GM13977 (cell line): Measurements from ENCODE around the gene DCLK1.

ENCODE experiments used
- DNase-seq: peaks from one replicate; pipeline ENCODE4 v3.0.0; 2012; ENCODE audit warnings: low spot score
- in situ Hi-C: fragments of 300-500 bp; cut with MboI; formaldehyde crosslinking; loops from one replicate; pipeline ENCODE4 v1.12.0; 2022; ENCODE audit warnings: low sequenced_read_pairs, low pct_unique_long_range_greater_than_20kb, mixed read lengths, inconsistent platforms; ENCODE audit not compliant: unreplicated experiment
- TF ChIP-seq, protein P1 (sequence below): IDR thresholded peaks from 2 replicates; pipeline ENCODE4 v1.5.1; 2012; ENCODE audit warnings: mild to moderate bottlenecking, control low read depth; ENCODE audit not compliant: insufficient read depth; ENCODE audit errors: extremely low read depth, missing control alignments

The DCLK1 gene

DNA sequence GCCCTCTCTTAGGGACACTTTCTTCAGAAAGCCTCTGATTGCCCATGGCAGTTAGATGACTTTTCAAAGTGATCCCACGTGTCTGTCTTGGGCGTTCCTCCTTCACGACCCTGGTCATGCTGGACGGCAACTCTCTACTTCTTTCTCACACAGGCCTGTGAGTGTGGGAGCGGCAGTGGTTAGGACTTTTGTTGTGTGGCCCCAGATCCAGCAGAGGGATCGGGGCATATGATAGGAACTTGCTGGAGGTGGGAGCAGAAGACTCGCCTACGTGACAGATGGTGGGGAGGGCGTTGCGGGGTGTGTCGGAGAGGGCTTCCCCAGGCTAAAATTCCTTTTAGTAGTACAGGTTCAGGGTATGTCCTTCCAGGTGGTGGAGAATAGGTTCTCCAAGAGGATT is 365.2 kb downstream of the DCLK1 start:
- TF ChIP-seq, protein P1, sequence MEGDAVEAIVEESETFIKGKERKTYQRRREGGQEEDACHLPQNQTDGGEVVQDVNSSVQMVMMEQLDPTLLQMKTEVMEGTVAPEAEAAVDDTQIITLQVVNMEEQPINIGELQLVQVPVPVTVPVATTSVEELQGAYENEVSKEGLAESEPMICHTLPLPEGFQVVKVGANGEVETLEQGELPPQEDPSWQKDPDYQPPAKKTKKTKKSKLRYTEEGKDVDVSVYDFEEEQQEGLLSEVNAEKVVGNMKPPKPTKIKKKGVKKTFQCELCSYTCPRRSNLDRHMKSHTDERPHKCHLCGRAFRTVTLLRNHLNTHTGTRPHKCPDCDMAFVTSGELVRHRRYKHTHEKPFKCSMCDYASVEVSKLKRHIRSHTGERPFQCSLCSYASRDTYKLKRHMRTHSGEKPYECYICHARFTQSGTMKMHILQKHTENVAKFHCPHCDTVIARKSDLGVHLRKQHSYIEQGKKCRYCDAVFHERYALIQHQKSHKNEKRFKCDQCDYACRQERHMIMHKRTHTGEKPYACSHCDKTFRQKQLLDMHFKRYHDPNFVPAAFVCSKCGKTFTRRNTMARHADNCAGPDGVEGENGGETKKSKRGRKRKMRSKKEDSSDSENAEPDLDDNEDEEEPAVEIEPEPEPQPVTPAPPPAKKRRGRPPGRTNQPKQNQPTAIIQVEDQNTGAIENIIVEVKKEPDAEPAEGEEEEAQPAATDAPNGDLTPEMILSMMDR = no peak
- in situ Hi-C loops = no loop called here
- no peak for DNase-seq

DNA sequence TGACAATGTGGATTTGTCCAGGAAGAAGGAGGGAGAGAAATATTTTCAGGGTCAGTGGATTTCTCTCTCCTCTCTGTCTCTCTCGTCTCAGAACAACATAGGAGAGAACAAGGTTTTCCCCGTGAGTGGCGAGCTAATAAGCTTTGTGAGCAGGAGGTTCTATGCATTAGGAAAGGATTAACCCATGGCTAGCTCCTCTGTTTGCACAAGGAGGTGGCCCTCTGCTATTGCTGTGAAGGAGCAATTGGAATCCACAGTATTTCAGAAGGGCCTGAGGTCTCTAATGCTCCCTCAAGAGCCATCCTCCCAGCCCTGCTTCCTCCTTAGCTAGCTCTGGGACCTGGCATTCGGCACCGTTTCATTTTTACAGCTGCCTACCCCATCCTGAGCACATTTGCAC is 365.8 kb downstream of the DCLK1 start:
- TF ChIP-seq, protein P1 = no peak
- DNase-seq = no peak
- in situ Hi-C loops = no loop called here

DNA sequence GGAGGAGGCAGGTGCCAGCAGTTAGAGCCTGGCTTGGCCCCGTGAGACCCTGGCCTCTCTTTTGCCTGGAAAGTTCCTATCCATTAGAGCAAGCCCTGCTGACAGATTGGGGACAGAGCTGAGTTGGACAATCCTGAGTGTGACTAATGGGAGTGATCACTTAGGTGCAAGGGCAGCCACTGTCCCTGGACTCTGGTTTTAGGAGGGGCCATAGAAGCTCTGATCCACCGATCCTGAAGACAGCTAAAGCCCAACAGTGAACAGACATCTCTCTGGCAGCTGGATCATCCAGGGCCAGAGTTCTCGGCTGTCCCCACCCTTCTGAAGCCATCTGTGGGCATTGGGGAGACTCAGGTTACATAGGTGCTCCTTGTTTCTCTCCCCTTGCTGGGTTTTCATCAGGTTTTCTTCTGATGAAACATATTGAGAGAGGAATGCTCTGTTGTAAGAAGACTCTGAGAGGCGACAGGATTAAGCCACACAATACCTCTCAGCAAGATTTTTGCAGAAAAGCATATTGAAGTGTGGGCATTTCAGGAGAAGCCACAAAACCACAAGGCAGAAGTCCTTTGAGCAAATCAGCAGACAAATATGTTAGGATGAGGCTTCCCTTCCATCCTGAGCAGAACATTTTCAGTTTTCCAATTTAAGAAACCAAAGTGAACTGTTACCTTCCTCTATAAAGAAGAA is 366.7 kb downstream of the DCLK1 start:
- in situ Hi-C loops = no loop called here
- TF ChIP-seq, protein P1 = no peak
- DNase-seq = no peak

DNA sequence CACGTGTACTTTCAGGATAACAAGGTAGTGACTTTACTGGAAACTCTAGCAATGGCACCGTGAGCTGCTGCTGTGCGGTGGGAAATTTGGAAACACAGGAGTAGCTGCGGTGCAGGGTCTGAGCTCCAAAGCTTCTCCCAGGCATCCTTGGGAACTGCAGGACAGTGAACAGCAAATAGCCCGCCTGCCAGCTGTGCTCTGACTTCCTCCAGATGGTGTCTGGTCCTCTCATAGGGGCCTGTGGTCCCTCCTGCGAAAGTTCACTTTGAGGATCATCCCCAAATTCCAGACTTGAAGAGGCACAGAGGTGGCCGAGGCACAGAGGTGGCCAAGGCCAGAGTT is 367.4 kb downstream of the DCLK1 start:
- DNase-seq = no peak
- TF ChIP-seq, protein P1 = no peak
- in situ Hi-C loops = no loop called here

DNA sequence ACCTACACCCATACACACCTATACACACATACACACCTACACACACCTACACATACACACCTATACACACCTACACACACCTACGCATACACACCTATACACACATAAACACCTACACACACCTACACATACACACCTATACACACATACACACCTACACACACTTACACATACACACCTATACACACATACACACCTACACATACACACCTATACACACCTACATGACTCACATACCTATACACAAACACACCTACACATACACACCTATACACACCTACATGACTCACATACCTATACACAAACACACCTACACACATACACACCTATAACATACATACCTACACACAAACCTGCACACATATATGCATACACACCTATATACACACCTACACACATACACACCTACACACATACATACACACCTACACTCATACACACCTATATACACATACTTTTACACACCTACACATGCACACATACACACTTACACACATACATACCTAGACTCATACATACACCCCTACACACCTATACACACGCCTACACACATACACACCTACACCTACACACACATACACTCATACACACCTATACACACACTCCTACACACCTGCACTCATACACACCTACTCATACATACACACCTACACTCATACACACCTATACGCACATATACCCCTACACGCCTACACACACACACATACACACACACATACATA is 368.0 kb downstream of the DCLK1 start:
- TF ChIP-seq, protein P1 = no peak
- in situ Hi-C loops = no loop called here
- DNase-seq = no peak

DNA sequence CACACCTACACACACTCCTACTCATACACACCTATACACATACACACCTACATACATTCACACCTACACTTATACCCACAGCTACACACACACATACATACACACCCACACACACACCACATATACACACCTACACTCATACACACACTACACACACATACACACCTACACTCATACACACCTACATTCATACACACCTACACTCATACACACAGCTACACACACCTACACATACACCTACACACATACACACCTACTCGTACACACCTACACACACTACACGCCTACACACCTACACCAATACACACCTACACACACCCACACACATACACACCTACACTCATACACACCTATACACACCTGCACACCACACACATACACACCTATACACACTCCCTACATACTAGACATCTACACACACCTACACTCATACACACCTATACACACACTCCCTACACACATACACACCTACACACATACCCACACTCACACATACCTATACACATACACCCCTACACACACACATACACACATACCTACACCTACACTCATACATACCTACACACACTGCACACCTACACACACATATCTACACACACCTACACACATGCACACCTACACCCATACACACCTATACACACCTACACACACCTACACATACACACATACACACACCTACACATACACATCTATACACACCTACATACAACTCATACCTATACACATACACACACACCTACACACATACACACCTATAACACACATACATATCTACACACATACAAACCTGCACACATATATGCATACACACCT is 369.5 kb downstream of the DCLK1 start:
- DNase-seq = no peak
- TF ChIP-seq, protein P1 = no peak
- in situ Hi-C loops = no loop called here
